HepG2 (cell line): ENCODE measurements around the gene TOM1L1. TPM values are rescaled to one million over a fixed set of nuclear protein-coding genes. Genes with fewer than 3 reads are reported as not detected.
A peak's percentile ranks its signal among the peaks of the same experiment; 100 is the strongest.

ENCODE experiments used
- AHDC1 ChIP-seq: sonication (generic); formaldehyde crosslinking; IDR thresholded peaks from 2 replicates; pipeline ENCODE4 v1.5.1; 2020; ENCODE audit warnings: mild to moderate bottlenecking, missing genetic modification reagents, borderline replicate concordance
- ARNT2 ChIP-seq: sonication (generic); formaldehyde crosslinking; IDR thresholded peaks from 2 replicates; pipeline ENCODE4 v1.8.0; 2022; ENCODE audit warnings: mild to moderate bottlenecking, low read depth, missing genetic modification reagents, moderate library complexity
- CBFB ChIP-seq: sonication (generic); formaldehyde crosslinking; IDR thresholded peaks from 2 replicates; pipeline ENCODE4 v1.4.0; 2020; ENCODE audit warnings: missing genetic modification reagents
- EEA1 ChIP-seq: sonication (generic); formaldehyde crosslinking; IDR thresholded peaks from 2 replicates; pipeline ENCODE4 v1.5.1; 2020; ENCODE audit warnings: mild to moderate bottlenecking, missing genetic modification reagents, borderline replicate concordance
- ELF1 ChIP-seq: sonication (generic); formaldehyde crosslinking; IDR thresholded peaks from 2 replicates; pipeline ENCODE4 v1.4.0; 2020; ENCODE audit warnings: missing genetic modification reagents
- PHF20 ChIP-seq: sonication (generic); formaldehyde crosslinking; IDR thresholded peaks from 2 replicates; pipeline ENCODE4 v1.5.0; 2020; ENCODE audit warnings: mild to moderate bottlenecking, missing genetic modification reagents
- POLR2G ChIP-seq: fragments of 200-400 bp; formaldehyde crosslinking; IDR thresholded peaks from 2 replicates; pipeline ENCODE4 v1.6.1; 2018; ENCODE audit warnings: mild to moderate bottlenecking, low read depth, low read length, moderate library complexity
- RAD21 ChIP-seq: fragments of 450-650 bp; formaldehyde crosslinking; IDR thresholded peaks from 2 replicates; pipeline ENCODE4 v1.5.0; 2020; ENCODE audit warnings: mild to moderate bottlenecking
- TFE3 ChIP-seq: IDR thresholded peaks from 2 replicates; pipeline ENCODE4 v1.6.1; 2016
- THAP8 ChIP-seq: sonication (generic); formaldehyde crosslinking; IDR thresholded peaks from 2 replicates; pipeline ENCODE4 v1.5.1; 2020; ENCODE audit warnings: missing genetic modification reagents, mild to moderate bottlenecking, borderline replicate concordance
- ZNF17 ChIP-seq: sonication (generic); formaldehyde crosslinking; IDR thresholded peaks from 2 replicates; pipeline ENCODE4 v1.5.0; 2020; ENCODE audit warnings: mild to moderate bottlenecking, missing genetic modification reagents
- ZNF512 ChIP-seq: sonication (generic); formaldehyde crosslinking; IDR thresholded peaks from 2 replicates; pipeline ENCODE4 v1.4.0; 2020; ENCODE audit warnings: mild to moderate bottlenecking, missing genetic modification reagents
- ZNF562 ChIP-seq: sonication (generic); formaldehyde crosslinking; IDR thresholded peaks from 2 replicates; pipeline ENCODE4 v1.8.0; 2022; ENCODE audit warnings: missing genetic modification reagents, borderline replicate concordance
- ZNF572 ChIP-seq: sonication (generic); formaldehyde crosslinking; IDR thresholded peaks from 2 replicates; pipeline ENCODE4 v1.5.1; 2020; ENCODE audit warnings: mild to moderate bottlenecking, missing genetic modification reagents
- ZNF678 ChIP-seq: sonication (generic); formaldehyde crosslinking; IDR thresholded peaks from 2 replicates; pipeline ENCODE4 v1.4.0; 2020; ENCODE audit warnings: mild to moderate bottlenecking, missing genetic modification reagents
- ZNF713 ChIP-seq: sonication (generic); formaldehyde crosslinking; IDR thresholded peaks from 2 replicates; pipeline ENCODE4 v1.4.0; 2020; ENCODE audit warnings: mild to moderate bottlenecking, missing genetic modification reagents
- polyA plus RNA-seq, 8 experiments: library from polyadenylated mRNA; depleted of rRNA in 3 of 8; stranded (reverse) in 7 of 8; unstranded in 1 of 8; fragments of >200 nt; fragmentation: Illumina TruSeq in 4 of 8; extraction: Trizol in 4 of 8; gene quantifications; 2 replicates each; pipeline versions ENCODE4 v1.2.1 to v1.2.3, GENCODE V29; 2011 to 2016; ENCODE audit warnings: low read depth in 4 of 8, missing spikeins in 1 of 8, mixed read lengths in 1 of 8; ENCODE audit not compliant: insufficient read depth in 1 of 8
- total RNA-seq, 5 experiments: library from RNA; depleted of rRNA; stranded (reverse); fragments of >200 nt; fragmentation: Illumina TruSeq; extraction: Trizol; gene quantifications; 2 replicates each; pipeline ENCODE4 v1.2.3, GENCODE V29; 2016; ENCODE audit warnings: low read depth in 1 of 5

TOM1L1 gene
- total and polyA plus RNA-seq, 2 of the 13 experiments (the other 11 are each of a cell fraction or from before 2014, with no cell fraction given) = 45.3 to 51.3 TPM

GRCh38 chr17:54900457-54901229 is at the start of gene TOM1L1 (continued):
- TF ChIP-seq TFE3 (CRISPR knock-in tag) = no peak; the same call in 1 of the 2 replicates
- TF ChIP-seq ARNT2 (CRISPR knock-in tag) = peak; percentile 80
- no peak for TF ChIP-seq ZNF512 (CRISPR knock-in tag)
- 0 out of 2 replicates have a peak, but pooled peaks have one; percentile 66 for TF ChIP-seq ZNF713 (CRISPR knock-in tag)
- TF ChIP-seq EEA1 (CRISPR knock-in tag) = no peak
- no peak for TF ChIP-seq ZNF562 (CRISPR knock-in tag)
- no peak for TF ChIP-seq CBFB
- peak; percentile 79 for TF ChIP-seq POLR2G
- 0 out of 2 replicates have a peak, but pooled peaks have one; percentile 1 for TF ChIP-seq ZNF572 (CRISPR knock-in tag)
- no peak for TF ChIP-seq ZNF17 (CRISPR knock-in tag)
- TF ChIP-seq ELF1 = peak; percentile 42; the same call in 1 of the 2 replicates
- TF ChIP-seq THAP8 (CRISPR knock-in tag) = peak; percentile 5; the same call in 1 of the 2 replicates
- TF ChIP-seq RAD21 (CRISPR knock-in tag) = peak; percentile 75
- no peak for TF ChIP-seq ZNF678
- peak; percentile 40; the same call in 1 of the 2 replicates for TF ChIP-seq PHF20 (CRISPR knock-in tag)
- TF ChIP-seq AHDC1 (CRISPR knock-in tag) = peak; percentile 42; the same call in 1 of the 2 replicates
